GM18870 (cell line): Measurements from ENCODE around the gene IL1B.

ENCODE experiments used
- ATAC-seq: cut with Tn5 transposase; IDR thresholded peaks from one replicate; pipeline ENCODE4 v1.9.1; 2021; ENCODE audit warnings: moderate library complexity; ENCODE audit not compliant: unreplicated experiment

IL1B gene

GRCh38 chr2:112836695-112837117 is at the start of gene IL1B:
TSS of gene IL1B (minus strand) at chr2:112836779. CDS start at chr2:112836229, 550 bp downstream.
- no peak for ATAC-seq

- no peak for ATAC-seq
These were observed 49.7 kb upstream of the IL1B start for GRCh38 chr2:112886291-112886690.

- no peak for ATAC-seq
These were observed 48.9 kb upstream of the IL1B start for GRCh38 chr2:112885506-112885902.

- peak; percentile 56 for ATAC-seq
These were observed 48.4 kb upstream of the IL1B start for GRCh38 chr2:112884869-112885505.

- ATAC-seq = no peak
These were observed 47.1 kb upstream of the IL1B start for GRCh38 chr2:112883669-112884068.

- peak; percentile 63 for ATAC-seq
These were observed 44.8 kb upstream of the IL1B start for GRCh38 chr2:112881217-112881985.

GRCh38 chr2:112880696-112881095 is 44.1 kb upstream of the IL1B start:
- no peak for ATAC-seq

- no peak for ATAC-seq
These were observed 43.5 kb upstream of the IL1B start for GRCh38 chr2:112880091-112880531.

GRCh38 chr2:112879491-112880041 is 43.0 kb upstream of the IL1B start:
- no peak for ATAC-seq

- ATAC-seq = no peak
These were observed 40.8 kb upstream of the IL1B start for GRCh38 chr2:112877423-112877822.

- ATAC-seq = no peak
These were observed 40.4 kb upstream of the IL1B start for GRCh38 chr2:112876971-112877361.

- no peak for ATAC-seq
These were observed 39.8 kb upstream of the IL1B start for GRCh38 chr2:112876257-112876970.

GRCh38 chr2:112870841-112871835 is 34.6 kb upstream of the IL1B start:
- ATAC-seq = no peak

- no peak for ATAC-seq
These were observed 32.8 kb upstream of the IL1B start for GRCh38 chr2:112869258-112869842.

GRCh38 chr2:112867701-112868631 is 31.4 kb upstream of the IL1B start:
- no peak for ATAC-seq

GRCh38 chr2:112866128-112866835 is 29.7 kb upstream of the IL1B start:
- ATAC-seq = no peak

- ATAC-seq = no peak
These were observed 27.5 kb upstream of the IL1B start for GRCh38 chr2:112864072-112864471.
